SK-N-MC (cell line): ENCODE measurements around the gene S100A2.

ENCODE experiments used
- DNase-seq: peaks from one replicate; pipeline ENCODE4 v3.0.0-alpha.2; 2011; ENCODE audit warnings: low read depth, low spot score
- H3K27ac ChIP-seq: fragments of 200-600 bp; sonication (generic); 2 replicates; pipeline ENCODE4 v1.5.1; 2016; ENCODE audit warnings: mixed run types
- H3K36me3 ChIP-seq: fragments of 200-600 bp; sonication (generic); 2 replicates; pipeline ENCODE4 v1.6.1; 2017; ENCODE audit warnings: antibody characterized with exemption, low read length, mixed read lengths; ENCODE audit not compliant: insufficient read depth
- H3K4me3 ChIP-seq: fragments of 200-600 bp; sonication (generic); 2 replicates; pipeline ENCODE4 v1.5.1; 2016
- H3K9ac ChIP-seq: fragments of 200-600 bp; sonication (generic); 2 replicates; pipeline ENCODE4 v1.8.0; 2017; ENCODE audit warnings: mixed run types, mixed read lengths; ENCODE audit not compliant: insufficient read length
- H3K9me3 ChIP-seq: fragments of 200-600 bp; sonication (generic); 2 replicates; pipeline ENCODE4 v1.6.1; 2017; ENCODE audit warnings: low read depth, mild to moderate bottlenecking, antibody characterized with exemption, low read length, moderate library complexity, mixed read lengths
- EZH2 ChIP-seq: fragments of 200-600 bp; sonication (generic); IDR thresholded peaks from one replicate; pipeline ENCODE4 v1.6.1; 2017; ENCODE audit warnings: antibody characterized with exemption
- FOXP2 ChIP-seq: optimal IDR thresholded peaks from 2 replicates; pipeline ENCODE3; 2011; ENCODE audit warnings: mild to moderate bottlenecking, moderate library complexity; ENCODE audit not compliant: insufficient read depth; ENCODE audit errors: extremely low read length, control extremely low read depth
- POLR2AphosphoS5 ChIP-seq: IDR thresholded peaks from 2 replicates; pipeline ENCODE4 v1.6.1; 2012; ENCODE audit warnings: mild to moderate bottlenecking, low read depth, low read length, borderline replicate concordance

S100A2 gene

GRCh38 chr1:153538315-153538821, 27.3 kb downstream of the S100A2 start:
- no peak for DNase-seq
- Histone ChIP-seq H3K36me3 (no peaks in the 10 kb centered on the region), H3K9ac (no peak overlapping the region), H3K27ac (no peak overlapping the region), H3K4me3 (no peak overlapping the region), H3K9me3 (no peaks in the 10 kb centered on the region)
- TF ChIP-seq EZH2 (no peak), POLR2AphosphoS5 (no peak), FOXP2 (no peak)

- no peaks in the 10 kb centered on the region for H3K36me3 ChIP-seq
- no peak overlapping the region for H3K9ac ChIP-seq
- no peak for TF ChIP-seq FOXP2
- TF ChIP-seq POLR2AphosphoS5, result no peak
- no peak for TF ChIP-seq EZH2
Observed at GRCh38 chr1:153537376-153537730, 28.3 kb downstream of the S100A2 start.

GRCh38 chr1:153536671-153537375, 28.8 kb downstream of the S100A2 start:
- Histone ChIP-seq H3K27ac (no peak overlapping the region), H3K9me3 (no peaks in the 10 kb centered on the region), H3K4me3 (no peak overlapping the region), H3K9ac (no peak overlapping the region), H3K36me3 (no peaks in the 10 kb centered on the region)
- TF ChIP-seq FOXP2 (no peak), POLR2AphosphoS5 (no peak), EZH2 (no peak)
- DNase-seq, result no peak

More at GRCh38 chr1:153537376-153537730, 28.3 kb downstream of the S100A2 start:
- no peak overlapping the region for H3K4me3 ChIP-seq
- no peaks in the 10 kb centered on the region for H3K9me3 ChIP-seq
- no peak overlapping the region for H3K27ac ChIP-seq
- DNase-seq, result no peak

- no peak overlapping the region for H3K4me3 ChIP-seq
- no peak for TF ChIP-seq FOXP2
- TF ChIP-seq EZH2, result no peak
- TF ChIP-seq POLR2AphosphoS5, result no peak; the same call in 1 of the 2 replicates
- no peak overlapping the region for H3K27ac ChIP-seq
- H3K9ac ChIP-seq, result no peak overlapping the region
- H3K36me3 ChIP-seq, result no peaks in the 10 kb centered on the region
- DNase-seq, result no peak
- no peaks in the 10 kb centered on the region for H3K9me3 ChIP-seq
Observed at GRCh38 chr1:153536012-153536670, 29.5 kb downstream of the S100A2 start.

GRCh38 chr1:153535242-153536011, 30.2 kb downstream of the S100A2 start, which contains the start of gene S100A6:
TSS of gene S100A6 (minus strand) at chr1:153535991. CDS start at chr1:153535339, 652 bp downstream.
- H3K27ac ChIP-seq, result no peak within 1 kb of the TSS
- H3K4me3 ChIP-seq, result no peak within 1 kb of the TSS

GRCh38 chr1:153534925-153535241, 30.8 kb downstream of the S100A2 start:
- Histone ChIP-seq H3K36me3 (no peaks in the 10 kb centered on the region), H3K27ac (no peak overlapping the region), H3K9ac (no peak overlapping the region), H3K4me3 (no peak overlapping the region), H3K9me3 (no peaks in the 10 kb centered on the region)
- no peak for TF ChIP-seq FOXP2
- TF ChIP-seq POLR2AphosphoS5, result no peak
- no peak for TF ChIP-seq EZH2
- no peak for DNase-seq

More at GRCh38 chr1:153535242-153536011, 30.2 kb downstream of the S100A2 start, which contains the start of gene S100A6:
- no peaks in the 10 kb centered on the region for H3K9me3 ChIP-seq
- no peak within 1 kb of the TSS for H3K9ac ChIP-seq
- H3K36me3 ChIP-seq, result no peaks in the 10 kb centered on the region
- TF ChIP-seq EZH2 (no peak), FOXP2 (no peak), POLR2AphosphoS5 (no peak)
- DNase-seq, result no peak

GRCh38 chr1:153534226-153534924, 31.3 kb downstream of the S100A2 start:
- DNase-seq, result no peak
- no peak for TF ChIP-seq EZH2
- TF ChIP-seq POLR2AphosphoS5, result no peak
- TF ChIP-seq FOXP2, result no peak

GRCh38 chr1:153533689-153534201, 31.9 kb downstream of the S100A2 start:
- no peak overlapping the region for H3K4me3 ChIP-seq
- no peak for DNase-seq
- no peak overlapping the region for H3K9ac ChIP-seq
- no peaks in the 10 kb centered on the region for H3K36me3 ChIP-seq
- TF ChIP-seq POLR2AphosphoS5, result no peak
- no peak for TF ChIP-seq FOXP2
- no peak for TF ChIP-seq EZH2
- no peak overlapping the region for H3K27ac ChIP-seq
- no peaks in the 10 kb centered on the region for H3K9me3 ChIP-seq

More at GRCh38 chr1:153534226-153534924, 31.3 kb downstream of the S100A2 start:
- Histone ChIP-seq H3K9ac (no peak overlapping the region), H3K36me3 (no peaks in the 10 kb centered on the region), H3K27ac (no peak overlapping the region), H3K4me3 (no peak overlapping the region), H3K9me3 (no peaks in the 10 kb centered on the region)
